Kidney (tissue), 14 donors: ENCODE data around the gene TBL3. TPM values are rescaled to one million over a fixed set of nuclear protein-coding genes. Genes with fewer than 3 reads are reported as not detected.

Experiments used
- DNase-seq, 5 donors: peaks; one replicate each; pipeline ENCODE4 v3.0.0-alpha.2; 2013 to 2020
- FAIRE-seq: peaks from 2 replicates; lab custom pipeline; 2012; peaks lifted over from hg19 to GRCh38; lab: Jason Lieb, UNC
- H3K27ac ChIP-seq, 2 donors: one replicate each; pipeline ENCODE4 v1.7.0; 2013; ENCODE audit warnings: low read depth in 2 of 2, low read length in 2 of 2, inconsistent platforms in 1 of 2
- H3K27me3 ChIP-seq: one replicate; pipeline ENCODE4 v1.7.1; 2013; ENCODE audit warnings: low read length, inconsistent platforms; ENCODE audit not compliant: control insufficient read depth, insufficient read depth
- H3K36me3 ChIP-seq, 3 donors: one replicate each; pipeline versions ENCODE4 v1.7.0 to v1.7.1; 2013; ENCODE audit warnings: low read length in 3 of 3, control low read depth in 1 of 3, inconsistent platforms in 1 of 3; ENCODE audit not compliant: insufficient read depth in 3 of 3, control insufficient read depth in 2 of 3
- H3K4me1 ChIP-seq, 3 donors: one replicate each; pipeline versions ENCODE4 v1.7.0 to v1.7.1; 2013; ENCODE audit warnings: low read length in 3 of 3, inconsistent platforms in 1 of 3, low read depth in 1 of 3; ENCODE audit not compliant: control insufficient read depth in 2 of 3, insufficient read depth in 2 of 3
- H3K4me3 ChIP-seq, 3 donors: one replicate each; pipeline versions ENCODE4 v1.7.0 to v1.8.1; 2013; ENCODE audit warnings: low read length in 3 of 3, control low read depth in 1 of 3, inconsistent platforms in 1 of 3
- H3K9ac ChIP-seq, 3 donors: one replicate each; pipeline versions ENCODE4 v1.7.0 to v1.7.1; 2013; ENCODE audit warnings: low read length in 3 of 3, control low read depth in 1 of 3, inconsistent platforms in 1 of 3
- H3K9me3 ChIP-seq, 3 donors: one replicate each; pipeline versions ENCODE4 v1.7.0 to v1.7.1; 2013; ENCODE audit warnings: low read length in 3 of 3, control low read depth in 1 of 3, inconsistent platforms in 1 of 3; ENCODE audit not compliant: control insufficient read depth in 2 of 3, insufficient read depth in 1 of 3
- CTCF ChIP-seq: IDR thresholded peaks from 3 replicates; pipeline ENCODE4 v1.5.1; 2012; ENCODE audit warnings: mild to moderate bottlenecking, moderate library complexity, borderline replicate concordance; ENCODE audit not compliant: insufficient read depth; ENCODE audit errors: extremely low read depth
- intact Hi-C: fragments of 100-400 bp; cut with DNase I; formaldehyde crosslinking; loops from one replicate; pipeline ENCODE4 v1.11.1; 2022
- polyA plus RNA-seq: library from polyadenylated mRNA; stranded (reverse); fragments of 350-450 nt; fragmentation: Illumina TruSeq; extraction: RNeasy Lipid Tissue Mini Kit (QIAGEN cat#74804); gene quantifications from one replicate; pipeline ENCODE4 v1.2.3, GENCODE V29; 2014; ENCODE audit warnings: low read depth, low replicate concordance; ENCODE audit not compliant: insufficient read depth
- total RNA-seq: library from RNA; stranded (reverse); fragmentation: NEBNext Ultra II Directional; extraction: Animal tissue kit (Norgen Biotek cat#: 25700); gene quantifications from one replicate; pipeline ENCODE4 v1.2.1, GENCODE V29; 2021
- donor health status: control.
- donor health status: control.
- donor health status: control.
- donor health status: control.
- donor health status: control.
- donor health status: DM: yes; HTN: yes; CAD: no.
- donor health status: Normal renal cell carcinoma (clear cell type).

Gene TBL3
- total and polyA plus RNA-seq, 2 donors from 2014 or later: 33.3 to 38.5 TPM

- Histone ChIP-seq H3K27ac (no peak overlapping the region), H3K4me1 (no peaks in the 10 kb centered on the region), H3K9ac (no peak overlapping the region), H3K27me3 (no peaks in the 10 kb centered on the region), H3K4me3 (peak overlapping the region in 2 of 3 donors; percentile 24 to 53), H3K36me3 (no peaks in the 10 kb centered on the region), H3K9me3 (no peaks in the 10 kb centered on the region)
- FAIRE-seq: no peak
- intact Hi-C loops: loop anchor here (10.0 kb wide), 1 partner anchor 75 kb away; no protein-coding TSS in a partner anchor
- TF ChIP-seq CTCF: peak; percentile 99
- peak; percentile 91 to 96 (median 94) for DNase-seq
Measured at GRCh38 chr16:1929578-1930337, 42.1 kb upstream of the TBL3 start.

GRCh38 chr16:1930338-1930720 is 41.5 kb upstream of the TBL3 start:
- no peak overlapping the region for H3K4me3 ChIP-seq
- FAIRE-seq (no peak), DNase-seq (no peak)
- no peak overlapping the region for H3K27ac ChIP-seq
- no peaks in the 10 kb centered on the region for H3K4me1 ChIP-seq
- intact Hi-C loops: no loop called here
- no peaks in the 10 kb centered on the region for H3K9me3 ChIP-seq
- no peaks in the 10 kb centered on the region for H3K36me3 ChIP-seq
- no peak for TF ChIP-seq CTCF
- H3K27me3 ChIP-seq: no peaks in the 10 kb centered on the region
- H3K9ac ChIP-seq: no peak overlapping the region

- TF ChIP-seq CTCF: peak; percentile 25
- intact Hi-C loops: no loop called here
- peak in 1 of 5 donors; percentile 48 for DNase-seq
Measured at GRCh38 chr16:1932050-1933028, 39.5 kb upstream of the TBL3 start.

More at GRCh38 chr16:1932050-1933028, 39.5 kb upstream of the TBL3 start:
- H3K9ac ChIP-seq: no peak overlapping the region
- no peaks in the 10 kb centered on the region for H3K4me1 ChIP-seq
- H3K27ac ChIP-seq: no peak overlapping the region
- H3K36me3 ChIP-seq: no peaks in the 10 kb centered on the region
- no peaks in the 10 kb centered on the region for H3K27me3 ChIP-seq
- no peak overlapping the region for H3K4me3 ChIP-seq
- no peak for FAIRE-seq
- H3K9me3 ChIP-seq: no peaks in the 10 kb centered on the region
